Hematopoietic multipotent progenitor cell (in vitro differentiated cells): Measurements from ENCODE around the gene IPO4. TPM values are rescaled to one million over a fixed set of nuclear protein-coding genes. Genes with fewer than 3 reads are reported as not detected.

Experiments used
- DNase-seq, 3 donors: peaks; one replicate each; pipeline ENCODE4 v3.0.0-alpha.2; 2011 to 2015; ENCODE audit warnings: low read depth in 2 of 3, low spot score in 2 of 3
- small RNA-seq: library from RNA; depleted of rRNA; stranded (forward); fragments of <200 nt; gene quantifications from one replicate; pipeline ENCODE3, GENCODE V24; 2012
- total RNA-seq: library from RNA; depleted of rRNA; stranded (reverse); fragments of >200 nt; gene quantifications from one replicate; pipeline ENCODE4 v1.2.3, GENCODE V29; 2012

The IPO4 gene
- total RNA-seq, 1 donor: 59.8 TPM

GRCh38 chr14:24135834-24136683 lies 52.6 kb downstream of the IPO4 start, which contains the start of gene PSME1:
PSME1 (plus strand) TSS chr14:24136194; CDS start chr14:24136263, 69 bp downstream.
- DNase-seq: peak; percentile 87 to 93 (median 92)

- DNase-seq: no peak
These were observed 53.1 kb downstream of the IPO4 start for GRCh38 chr14:24135584-24135833.

- DNase-seq: no peak
These were observed 54.9 kb downstream of the IPO4 start for GRCh38 chr14:24133735-24134134.

GRCh38 chr14:24132976-24133375 lies 55.6 kb downstream of the IPO4 start:
- DNase-seq: no peak

GRCh38 chr14:24132061-24132685 lies 56.4 kb downstream of the IPO4 start:
- DNase-seq: peak in 1 of 3 donors; percentile 33

GRCh38 chr14:24131549-24131966 lies 57.1 kb downstream of the IPO4 start:
- no peak for DNase-seq

- no peak for DNase-seq
These were observed 57.7 kb downstream of the IPO4 start for GRCh38 chr14:24130717-24131548.

- DNase-seq: no peak
These were observed 58.3 kb downstream of the IPO4 start, which contains the start of gene FITM1 for GRCh38 chr14:24130380-24130716. FITM1 (plus strand) TSS chr14:24130659; CDS start chr14:24131564, 905 bp downstream.

Small RNA genes lying within 50 kb of the gene (small RNA-seq; reads per million reads assigned to genes)
- gene AL136295.4 (not detected), gene CHMP4A (0.34 reads per million), gene IPO4 (not detected), gene IRF9 (not detected), gene MDP1 (not detected), gene RNA5SP383 (not detected)

Other genes with a start within 250 kb of the IPO4 start
- 44.4 TPM for gene DHRS4, start 235.0 kb downstream of the IPO4 start, total RNA-seq
- gene DHRS4L2, start 199.9 kb downstream of the IPO4 start, total RNA-seq: 26.9 TPM
- gene CARMIL3, start 136.8 kb downstream of the IPO4 start, total RNA-seq: 1.3 TPM
- not detected for gene CPNE6, start 117.3 kb downstream of the IPO4 start, total RNA-seq
- gene PCK2, start 94.5 kb downstream of the IPO4 start, total RNA-seq: 24.8 TPM
- gene DCAF11, start 74.0 kb downstream of the IPO4 start, total RNA-seq: 138 TPM
- 5.7 TPM for gene NRL, start 73.9 kb downstream of the IPO4 start, total RNA-seq
- gene FITM1, start 58.2 kb downstream of the IPO4 start, total RNA-seq: 2.7 TPM
- gene PSME1, start 52.6 kb downstream of the IPO4 start, total RNA-seq: 153 TPM
- 14.3 TPM for gene EMC9, start 47.2 kb downstream of the IPO4 start, total RNA-seq
- gene PSME2, start 42.2 kb downstream of the IPO4 start, total RNA-seq: 38.0 TPM
- 103 TPM for gene RNF31, start 41.3 kb downstream of the IPO4 start, total RNA-seq
- gene IRF9, start 27.6 kb downstream of the IPO4 start, total RNA-seq: 112 TPM
- gene REC8, start 16.7 kb downstream of the IPO4 start, total RNA-seq: 47.1 TPM
- gene TM9SF1, start 6.6 kb upstream of the IPO4 start, total RNA-seq: 64.9 TPM
- gene TSSK4, start 16.9 kb upstream of the IPO4 start, total RNA-seq: under 0.01 TPM
- 13.7 TPM for gene CHMP4A, start 24.7 kb upstream of the IPO4 start, total RNA-seq
- gene MDP1, start 27.2 kb upstream of the IPO4 start, total RNA-seq: 21.5 TPM
- 55.2 TPM for gene NEDD8, start 43.6 kb upstream of the IPO4 start, total RNA-seq
- 78.9 TPM for gene GMPR2, start 44.1 kb upstream of the IPO4 start, total RNA-seq
- gene TINF2, start 53.8 kb upstream of the IPO4 start, total RNA-seq: 65.4 TPM
- gene TGM1, start 74.4 kb upstream of the IPO4 start, total RNA-seq: 1.1 TPM
- gene RABGGTA, start 82.8 kb upstream of the IPO4 start, total RNA-seq: 36.9 TPM
- 31.0 TPM for gene DHRS1, start 111.0 kb upstream of the IPO4 start, total RNA-seq
- 28.8 TPM for gene NOP9, start 111.0 kb upstream of the IPO4 start, total RNA-seq
- gene CIDEB, start 119.2 kb upstream of the IPO4 start, total RNA-seq: 20.2 TPM
- 15.1 TPM for gene LTB4R2, start 121.3 kb upstream of the IPO4 start, total RNA-seq
- 13.5 TPM for gene LTB4R, start 122.7 kb upstream of the IPO4 start, total RNA-seq
- gene ADCY4, start 146.3 kb upstream of the IPO4 start, total RNA-seq: 3.8 TPM
- 20.2 TPM for gene RIPK3, start 151.2 kb upstream of the IPO4 start, total RNA-seq
- gene NFATC4, start 179.4 kb upstream of the IPO4 start, total RNA-seq: 0.54 TPM
- gene NYNRIN, start 210.2 kb upstream of the IPO4 start, total RNA-seq: 20.2 TPM
- 0.54 TPM for gene CBLN3, start 240.9 kb upstream of the IPO4 start, total RNA-seq
- gene KHNYN, start 241.1 kb upstream of the IPO4 start, total RNA-seq: 74.9 TPM